ENCODE data around the gene FADS3. TPM values are rescaled to one million over a fixed set of nuclear protein-coding genes. Genes with fewer than 3 reads are reported as not detected.

Gene FADS3
- total RNA-seq, 2 donors from 2014 or later, result 18.5 to 74.9 TPM

GRCh38 chr11:61907282-61907681 is 15.9 kb upstream of the FADS3 start:
- Histone ChIP-seq H3K27me3 (replicated peaks; ENCODE audit: insufficient read depth) (no peaks in the 10 kb centered on the region), H3K9me3 (no peaks in the 10 kb centered on the region), H3K4me3 (no peak overlapping the region), H3K27ac (no peak overlapping the region), H3K4me1 (replicated peaks) (no peaks in the 10 kb centered on the region), H3K36me3 (no peaks in the 10 kb centered on the region)
- 85% methylated on average over 19 of the region's 19 CpGs for WGBS
- no peak for DNase-seq (ENCODE audit: low spot score)
- TF ChIP-seq CTCF (IDR thresholded peaks at IDR 0.05) (no peak), POLR2A (IDR thresholded peaks at IDR 0.05) (no peak), POLR2AphosphoS5 (IDR thresholded peaks at IDR 0.05) (no peak)
- intact Hi-C loops (cut with DNase I), result no loop called here

GRCh38 chr11:61906522-61906909 is 15.2 kb upstream of the FADS3 start:
- Histone ChIP-seq H3K36me3 (no peaks in the 10 kb centered on the region), H3K27ac (no peak overlapping the region), H3K27me3 (replicated peaks; ENCODE audit: insufficient read depth) (no peaks in the 10 kb centered on the region), H3K9me3 (no peaks in the 10 kb centered on the region), H3K4me3 (no peak overlapping the region), H3K4me1 (replicated peaks) (no peaks in the 10 kb centered on the region)
- no peak for DNase-seq (ENCODE audit: low spot score)
- WGBS, result 91% methylated on average over 14 of the region's 14 CpGs
- TF ChIP-seq POLR2A (IDR thresholded peaks at IDR 0.05), result no peak
- no peak for TF ChIP-seq CTCF (IDR thresholded peaks at IDR 0.05)
- TF ChIP-seq POLR2AphosphoS5 (IDR thresholded peaks at IDR 0.05), result no peak
- intact Hi-C loops (cut with DNase I), result no loop called here

- Histone ChIP-seq H3K4me1 (replicated peaks) (no peaks in the 10 kb centered on the region), H3K27me3 (replicated peaks; ENCODE audit: insufficient read depth) (no peaks in the 10 kb centered on the region), H3K4me3 (no peak overlapping the region), H3K9me3 (no peaks in the 10 kb centered on the region), H3K27ac (no peak overlapping the region), H3K36me3 (no peaks in the 10 kb centered on the region)
- 96% methylated on average over 12 of the region's 14 CpGs for WGBS
- TF ChIP-seq CTCF (IDR thresholded peaks at IDR 0.05) (no peak), POLR2AphosphoS5 (IDR thresholded peaks at IDR 0.05) (no peak), POLR2A (IDR thresholded peaks at IDR 0.05) (no peak)
- intact Hi-C loops (cut with DNase I), result no loop called here
- no peak for DNase-seq (ENCODE audit: low spot score)
These were observed 14.6 kb upstream of the FADS3 start for GRCh38 chr11:61905801-61906521.

GRCh38 chr11:61905067-61905696 is 13.8 kb upstream of the FADS3 start:
- Histone ChIP-seq H3K9me3 (no peaks in the 10 kb centered on the region), H3K36me3 (no peaks in the 10 kb centered on the region), H3K27ac (no peak overlapping the region), H3K4me3 (no peak overlapping the region), H3K27me3 (replicated peaks; ENCODE audit: insufficient read depth) (no peaks in the 10 kb centered on the region), H3K4me1 (replicated peaks) (no peaks in the 10 kb centered on the region)
- WGBS, result 94% methylated on average over 13 of the region's 13 CpGs
- TF ChIP-seq CTCF (IDR thresholded peaks at IDR 0.05) (no peak), POLR2AphosphoS5 (IDR thresholded peaks at IDR 0.05) (no peak), POLR2A (IDR thresholded peaks at IDR 0.05) (no peak)
- no peak for DNase-seq (ENCODE audit: low spot score)
- intact Hi-C loops (cut with DNase I), result no loop called here

Measured in prostate gland (tissue), 2 donors.